ENCODE data around the gene RPLP2.

Gene RPLP2

GRCh38 chr11:788009-788640, 21.6 kb upstream of the RPLP2 start:
- H3K36me3 ChIP-seq (ENCODE audit: control insufficient read depth, insufficient read depth, low read length) = peaks cover 6% of the 10 kb centered on the region
- DNase-seq (ENCODE audit: extremely low read depth, insufficient read length) = no peak
- H3K4me3 ChIP-seq (replicated peaks; ENCODE audit: low read depth, low read length) = no peak overlapping the region
- no peak for TF ChIP-seq CTCF (IDR thresholded peaks at IDR 0.05; ENCODE audit: insufficient read depth, low read length, poor library complexity, severe bottlenecking)
- no peaks in the 10 kb centered on the region for H3K27me3 ChIP-seq (replicated peaks; ENCODE audit: control insufficient read depth, insufficient read depth, low read length)

GRCh38 chr11:788953-789940, 20.5 kb upstream of the RPLP2 start:
- no peak for TF ChIP-seq CTCF (IDR thresholded peaks at IDR 0.05; ENCODE audit: insufficient read depth, low read length, poor library complexity, severe bottlenecking)
- H3K4me3 ChIP-seq (replicated peaks; ENCODE audit: low read depth, low read length) = peak overlapping the region; percentile 69
- no peaks in the 10 kb centered on the region for H3K27me3 ChIP-seq (replicated peaks; ENCODE audit: control insufficient read depth, insufficient read depth, low read length)
- peaks cover 16% of the 10 kb centered on the region for H3K36me3 ChIP-seq (ENCODE audit: control insufficient read depth, insufficient read depth, low read length)
- no peak for DNase-seq (ENCODE audit: extremely low read depth, insufficient read length)

GRCh38 chr11:789943-790342, 19.8 kb upstream of the RPLP2 start, which contains the start of gene CEND1:
TSS of gene CEND1 (minus strand) at chr11:790090. CDS start at chr11:788576, 1,514 bp downstream.
- no peak for TF ChIP-seq CTCF (IDR thresholded peaks at IDR 0.05; ENCODE audit: insufficient read depth, low read length, poor library complexity, severe bottlenecking)
- H3K27me3 ChIP-seq (replicated peaks; ENCODE audit: control insufficient read depth, insufficient read depth, low read length) = no peaks in the 10 kb centered on the region
- H3K36me3 ChIP-seq (ENCODE audit: control insufficient read depth, insufficient read depth, low read length) = peaks cover 18% of the 10 kb centered on the region
- peak within 1 kb of the TSS; percentile 69 for H3K4me3 ChIP-seq (replicated peaks; ENCODE audit: low read depth, low read length)
- DNase-seq (ENCODE audit: extremely low read depth, insufficient read length) = peak; percentile 72

GRCh38 chr11:790721-791564, 18.8 kb upstream of the RPLP2 start:
- DNase-seq (ENCODE audit: extremely low read depth, insufficient read length) = no peak
- no peak for TF ChIP-seq CTCF (IDR thresholded peaks at IDR 0.05; ENCODE audit: insufficient read depth, low read length, poor library complexity, severe bottlenecking)

GRCh38 chr11:791658-792534, 17.9 kb upstream of the RPLP2 start:
- DNase-seq (ENCODE audit: extremely low read depth, insufficient read length) = no peak
- H3K36me3 ChIP-seq (ENCODE audit: control insufficient read depth, insufficient read depth, low read length) = peaks cover 18% of the 10 kb centered on the region
- TF ChIP-seq CTCF (IDR thresholded peaks at IDR 0.05; ENCODE audit: insufficient read depth, low read length, poor library complexity, severe bottlenecking) = no peak
- H3K4me3 ChIP-seq (replicated peaks; ENCODE audit: low read depth, low read length) = no peak overlapping the region
- H3K27me3 ChIP-seq (replicated peaks; ENCODE audit: control insufficient read depth, insufficient read depth, low read length) = no peaks in the 10 kb centered on the region

More at GRCh38 chr11:790721-791564, 18.8 kb upstream of the RPLP2 start:
- Histone ChIP-seq H3K36me3 (ENCODE audit: control insufficient read depth, insufficient read depth, low read length) (peaks cover 18% of the 10 kb centered on the region), H3K27me3 (replicated peaks; ENCODE audit: control insufficient read depth, insufficient read depth, low read length) (no peaks in the 10 kb centered on the region), H3K4me3 (replicated peaks; ENCODE audit: low read depth, low read length) (no peak overlapping the region)
